ENCODE measurements around the gene ARHGAP15. TPM values are rescaled to one million over a fixed set of nuclear protein-coding genes. Genes with fewer than 3 reads are reported as not detected.

ARHGAP15 gene
- total RNA-seq, 3 donors from 2014 or later (not counting 1 experiment from before 2014, with no cell fraction given): 148 to 168 (median 165) TPM

DNA sequence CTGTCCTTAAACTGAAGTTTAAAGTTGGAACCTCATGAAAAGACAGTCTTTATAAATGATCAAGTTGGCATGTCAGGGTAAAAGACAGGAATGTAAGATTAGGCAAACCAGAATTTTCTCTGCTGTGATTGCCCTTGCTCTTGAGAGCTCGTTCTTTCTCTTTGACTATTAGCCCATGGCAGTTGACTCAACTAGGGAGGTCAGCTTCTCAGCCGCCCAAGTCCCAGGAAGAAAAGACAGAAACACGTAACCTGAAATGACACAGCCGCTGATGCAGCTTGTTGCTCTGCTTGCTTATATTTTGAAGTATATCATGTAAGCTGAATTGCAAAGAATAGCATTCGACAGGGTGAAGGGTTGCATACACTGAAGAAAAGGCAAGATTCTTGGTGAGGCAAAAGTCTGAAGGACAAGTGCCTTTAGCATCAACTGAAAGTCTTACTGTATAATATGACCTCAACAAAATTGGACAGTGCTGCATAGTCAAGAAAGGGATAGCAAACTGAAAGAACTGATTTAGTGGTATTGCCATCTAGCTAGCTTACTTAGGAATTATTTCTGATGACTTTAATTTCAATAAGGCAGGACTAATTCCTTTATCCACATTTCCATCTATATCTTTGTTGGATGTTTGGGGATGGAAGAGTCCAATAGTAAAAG is 54.7 kb downstream of the ARHGAP15 start:
- no peak for ATAC-seq
- Histone ChIP-seq H3K4me3 (ENCODE audit: low read length) (no peak overlapping the region), H3K4me1 (ENCODE audit: control insufficient read depth, insufficient read depth, low read length) (peaks cover 8% of the 10 kb centered on the region), H3K27me3 (ENCODE audit: control insufficient read depth, insufficient read depth, low read length) (no peaks in the 10 kb centered on the region), H3K36me3 (ENCODE audit: control insufficient read depth, insufficient read depth, low read length) (peaks cover 4% of the 10 kb centered on the region), H3K9me3 (ENCODE audit: control insufficient read depth, insufficient read depth, low read length) (peaks cover 2% of the 10 kb centered on the region), H3K27ac (ENCODE audit: low read length) (no peak overlapping the region)
- Mint-ChIP-seq H3K4me1 (peaks cover 68 to 70% of the 10 kb centered on the region in 2 donors), H3K36me3 (no peaks in the 10 kb centered on the region), H3K27ac (peak overlapping the region; percentile 17 to 23), H3K4me3 (no peak overlapping the region), H3K9me3 (no peaks in the 10 kb centered on the region), H3K27me3 (ENCODE audit: low read depth in 2 of 2) (no peaks in the 10 kb centered on the region)
- TF ChIP-seq, protein P1, sequence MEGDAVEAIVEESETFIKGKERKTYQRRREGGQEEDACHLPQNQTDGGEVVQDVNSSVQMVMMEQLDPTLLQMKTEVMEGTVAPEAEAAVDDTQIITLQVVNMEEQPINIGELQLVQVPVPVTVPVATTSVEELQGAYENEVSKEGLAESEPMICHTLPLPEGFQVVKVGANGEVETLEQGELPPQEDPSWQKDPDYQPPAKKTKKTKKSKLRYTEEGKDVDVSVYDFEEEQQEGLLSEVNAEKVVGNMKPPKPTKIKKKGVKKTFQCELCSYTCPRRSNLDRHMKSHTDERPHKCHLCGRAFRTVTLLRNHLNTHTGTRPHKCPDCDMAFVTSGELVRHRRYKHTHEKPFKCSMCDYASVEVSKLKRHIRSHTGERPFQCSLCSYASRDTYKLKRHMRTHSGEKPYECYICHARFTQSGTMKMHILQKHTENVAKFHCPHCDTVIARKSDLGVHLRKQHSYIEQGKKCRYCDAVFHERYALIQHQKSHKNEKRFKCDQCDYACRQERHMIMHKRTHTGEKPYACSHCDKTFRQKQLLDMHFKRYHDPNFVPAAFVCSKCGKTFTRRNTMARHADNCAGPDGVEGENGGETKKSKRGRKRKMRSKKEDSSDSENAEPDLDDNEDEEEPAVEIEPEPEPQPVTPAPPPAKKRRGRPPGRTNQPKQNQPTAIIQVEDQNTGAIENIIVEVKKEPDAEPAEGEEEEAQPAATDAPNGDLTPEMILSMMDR (IDR thresholded peaks at IDR 0.05): no peak
- DNase-seq: no peak
- WGBS (ENCODE audit: insufficient coverage): 83% methylated on average over 5 of the region's 5 CpGs
- intact Hi-C loops (cut with micrococcal nuclease): no loop called here

DNA sequence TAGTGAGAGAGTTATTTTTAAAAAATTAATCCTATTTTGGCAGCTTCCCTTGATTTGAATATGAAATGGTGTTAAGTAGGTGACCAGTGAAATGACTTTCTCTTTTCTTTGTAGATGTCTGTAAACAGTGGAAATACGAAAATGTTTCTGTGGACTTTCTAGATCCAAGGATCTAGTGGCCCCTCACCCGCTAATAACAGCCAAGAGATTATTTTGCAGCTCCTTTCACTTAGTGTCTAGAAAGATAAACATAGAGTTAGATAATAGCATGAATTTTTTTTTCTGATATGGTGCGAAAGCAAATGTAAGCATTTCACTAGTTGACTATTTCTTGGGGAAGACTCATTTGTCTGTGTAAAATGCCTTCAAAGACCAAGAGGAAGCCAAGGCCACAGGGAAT is 57.7 kb downstream of the ARHGAP15 start:
- no peak overlapping the region for H3K4me3 ChIP-seq (ENCODE audit: low read length)
- no peak overlapping the region for H3K27ac ChIP-seq (ENCODE audit: low read length)
- H3K4me1 ChIP-seq (ENCODE audit: control insufficient read depth, insufficient read depth, low read length): peaks cover 6% of the 10 kb centered on the region
- TF ChIP-seq, protein P1 (IDR thresholded peaks at IDR 0.05): no peak
- ATAC-seq (no peak), DNase-seq (no peak)
- Mint-ChIP-seq H3K36me3 (no peaks in the 10 kb centered on the region), H3K4me3 (no peak overlapping the region), H3K27me3 (ENCODE audit: low read depth in 2 of 2) (no peaks in the 10 kb centered on the region), H3K9me3 (no peaks in the 10 kb centered on the region), H3K4me1 (peaks cover 64 to 65% of the 10 kb centered on the region in 2 donors), H3K27ac (peak overlapping the region in 1 of 2 donors; percentile 44)
- no peaks in the 10 kb centered on the region for H3K27me3 ChIP-seq (ENCODE audit: control insufficient read depth, insufficient read depth, low read length)
- 100% methylated on average over 3 of the region's 3 CpGs for WGBS (ENCODE audit: insufficient coverage)
- no peaks in the 10 kb centered on the region for H3K9me3 ChIP-seq (ENCODE audit: control insufficient read depth, insufficient read depth, low read length)
- intact Hi-C loops (cut with micrococcal nuclease): no loop called here
- peaks cover 10% of the 10 kb centered on the region for H3K36me3 ChIP-seq (ENCODE audit: control insufficient read depth, insufficient read depth, low read length)

DNA sequence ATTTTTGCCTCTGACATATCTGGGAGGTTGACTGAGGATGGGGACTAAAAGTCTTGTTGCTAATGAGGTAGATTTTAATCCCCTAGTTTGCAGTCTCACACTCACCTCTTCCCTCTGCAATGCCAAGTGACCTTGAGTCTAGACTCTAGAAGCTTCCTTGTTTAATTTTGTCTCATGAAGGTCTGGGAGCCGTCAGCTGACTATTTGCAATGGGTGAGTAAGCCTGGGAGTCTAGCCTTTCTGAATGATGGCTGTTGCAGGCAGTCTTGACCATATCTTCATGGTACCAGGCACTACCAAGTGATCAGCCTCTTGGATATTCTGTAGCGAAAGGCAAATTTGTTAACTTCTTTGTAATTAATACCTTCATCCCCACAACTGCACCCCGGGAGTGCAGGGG is 61.2 kb downstream of the ARHGAP15 start:
- no peaks in the 10 kb centered on the region for H3K9me3 Mint-ChIP-seq
- H3K4me3 Mint-ChIP-seq: no peak overlapping the region
- no peaks in the 10 kb centered on the region for H3K27me3 Mint-ChIP-seq (ENCODE audit: low read depth in 2 of 2)
- intact Hi-C loops (cut with micrococcal nuclease): no loop called here
- H3K36me3 Mint-ChIP-seq: no peaks in the 10 kb centered on the region
- H3K27ac Mint-ChIP-seq: no peak overlapping the region
- Histone ChIP-seq H3K36me3 (ENCODE audit: control insufficient read depth, insufficient read depth, low read length) (peaks cover 15% of the 10 kb centered on the region), H3K4me3 (ENCODE audit: low read length) (no peak overlapping the region), H3K4me1 (ENCODE audit: control insufficient read depth, insufficient read depth, low read length) (no peaks in the 10 kb centered on the region), H3K27ac (ENCODE audit: low read length) (no peak overlapping the region), H3K27me3 (ENCODE audit: control insufficient read depth, insufficient read depth, low read length) (no peaks in the 10 kb centered on the region), H3K9me3 (ENCODE audit: control insufficient read depth, insufficient read depth, low read length) (no peaks in the 10 kb centered on the region)
- ATAC-seq (no peak), DNase-seq (no peak)
- peaks cover 55 to 59% of the 10 kb centered on the region in 2 donors for H3K4me1 Mint-ChIP-seq
- WGBS (ENCODE audit: insufficient coverage): 97% methylated on average over 3 of the region's 3 CpGs
- TF ChIP-seq, protein P1 (IDR thresholded peaks at IDR 0.05): no peak

DNA sequence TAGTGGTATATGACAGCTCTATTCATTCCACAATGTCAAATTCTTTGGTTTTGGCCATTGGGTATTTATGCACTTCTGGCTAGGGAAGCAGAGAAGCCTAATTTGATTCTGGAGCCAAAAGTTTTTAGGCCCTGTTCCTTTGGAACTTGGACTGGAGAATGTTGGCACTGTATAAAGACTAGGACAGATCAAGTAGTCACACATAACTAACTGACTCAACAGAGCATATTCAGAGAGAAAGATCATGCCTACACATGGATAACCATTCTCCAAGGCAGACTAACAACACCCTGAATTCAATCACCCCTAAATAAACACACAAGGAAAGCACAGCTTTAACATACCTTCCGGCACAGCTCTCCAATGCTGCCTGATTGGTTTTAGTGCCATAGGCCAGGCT is 62.9 kb downstream of the ARHGAP15 start:
- Histone ChIP-seq H3K9me3 (ENCODE audit: control insufficient read depth, insufficient read depth, low read length) (no peaks in the 10 kb centered on the region), H3K4me3 (ENCODE audit: low read length) (no peak overlapping the region), H3K27me3 (ENCODE audit: control insufficient read depth, insufficient read depth, low read length) (no peaks in the 10 kb centered on the region), H3K4me1 (ENCODE audit: control insufficient read depth, insufficient read depth, low read length) (no peaks in the 10 kb centered on the region), H3K27ac (ENCODE audit: low read length) (no peak overlapping the region), H3K36me3 (ENCODE audit: control insufficient read depth, insufficient read depth, low read length) (peaks cover 15% of the 10 kb centered on the region)
- Mint-ChIP-seq H3K4me3 (no peak overlapping the region), H3K9me3 (no peaks in the 10 kb centered on the region), H3K27me3 (ENCODE audit: low read depth in 2 of 2) (no peaks in the 10 kb centered on the region), H3K4me1 (peaks cover 40 to 43% of the 10 kb centered on the region in 2 donors), H3K36me3 (no peaks in the 10 kb centered on the region), H3K27ac (peak overlapping the region; percentile 57 to 69)
- intact Hi-C loops (cut with micrococcal nuclease): no loop called here
- no peak for ATAC-seq
- TF ChIP-seq, protein P1 (IDR thresholded peaks at IDR 0.05): no peak
- DNase-seq: no peak
- WGBS (ENCODE audit: insufficient coverage): 96% methylated on average over 1 of the region's 1 CpG

All from natural killer cell (primary cell).